ENCODE measurements around the gene PTMS.

DNA sequence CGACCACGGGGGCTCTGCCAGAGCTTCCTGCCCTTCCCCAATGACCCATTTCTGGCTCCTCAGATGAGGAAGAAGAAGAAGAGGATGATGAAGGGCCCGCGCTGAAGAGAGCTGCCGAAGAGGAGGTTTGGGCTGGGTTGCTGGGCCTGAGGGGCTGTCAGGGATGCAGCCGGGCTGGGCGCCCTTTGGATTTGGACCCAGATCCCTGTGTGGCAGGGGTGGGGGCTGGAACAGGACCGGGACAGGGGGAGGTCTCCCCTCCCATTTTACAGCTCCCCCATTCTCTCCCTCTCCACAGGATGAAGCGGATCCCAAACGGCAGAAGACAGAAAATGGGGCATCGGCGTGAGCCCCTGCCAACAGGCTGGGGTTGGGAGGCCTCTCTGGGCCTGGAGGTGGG lies 3.9 kb downstream of the PTMS start:
- TF ChIP-seq, protein P1, sequence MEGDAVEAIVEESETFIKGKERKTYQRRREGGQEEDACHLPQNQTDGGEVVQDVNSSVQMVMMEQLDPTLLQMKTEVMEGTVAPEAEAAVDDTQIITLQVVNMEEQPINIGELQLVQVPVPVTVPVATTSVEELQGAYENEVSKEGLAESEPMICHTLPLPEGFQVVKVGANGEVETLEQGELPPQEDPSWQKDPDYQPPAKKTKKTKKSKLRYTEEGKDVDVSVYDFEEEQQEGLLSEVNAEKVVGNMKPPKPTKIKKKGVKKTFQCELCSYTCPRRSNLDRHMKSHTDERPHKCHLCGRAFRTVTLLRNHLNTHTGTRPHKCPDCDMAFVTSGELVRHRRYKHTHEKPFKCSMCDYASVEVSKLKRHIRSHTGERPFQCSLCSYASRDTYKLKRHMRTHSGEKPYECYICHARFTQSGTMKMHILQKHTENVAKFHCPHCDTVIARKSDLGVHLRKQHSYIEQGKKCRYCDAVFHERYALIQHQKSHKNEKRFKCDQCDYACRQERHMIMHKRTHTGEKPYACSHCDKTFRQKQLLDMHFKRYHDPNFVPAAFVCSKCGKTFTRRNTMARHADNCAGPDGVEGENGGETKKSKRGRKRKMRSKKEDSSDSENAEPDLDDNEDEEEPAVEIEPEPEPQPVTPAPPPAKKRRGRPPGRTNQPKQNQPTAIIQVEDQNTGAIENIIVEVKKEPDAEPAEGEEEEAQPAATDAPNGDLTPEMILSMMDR (conservative IDR thresholded peaks at IDR 0.05; ENCODE audit: low read length): no peak
- TF ChIP-seq EZH2phosphoT487 (IDR thresholded peaks at IDR 0.05; ENCODE audit: borderline replicate concordance, low read depth, low read length): no peak
